Middle frontal gyrus (tissue), 1 donor: ENCODE measurements around the gene C11orf21.

Source experiments
- DNase-seq: peaks from one replicate; pipeline ENCODE4 v3.0.0-alpha.2; 2015; ENCODE audit warnings: low spot score; ENCODE audit errors: extremely low spot score

C11orf21 gene

GRCh38 chr11:2272228-2272945, 29.3 kb downstream of the C11orf21 start:
- no peak for DNase-seq

GRCh38 chr11:2271327-2272227, 30.1 kb downstream of the C11orf21 start:
- no peak for DNase-seq

- no peak for DNase-seq
Measured at GRCh38 chr11:2271077-2271326, 30.7 kb downstream of the C11orf21 start.

GRCh38 chr11:2270322-2271076, 31.2 kb downstream of the C11orf21 start, which contains the start of gene ASCL2:
TSS of gene ASCL2 (minus strand) at chr11:2270588. CDS start at chr11:2270332, 256 bp downstream.
- no peak for DNase-seq

- DNase-seq = no peak
Measured at GRCh38 chr11:2269601-2270321, 32.0 kb downstream of the C11orf21 start.

GRCh38 chr11:2268729-2269600, 32.8 kb downstream of the C11orf21 start:
- DNase-seq = no peak

GRCh38 chr11:2267851-2268728, 33.6 kb downstream of the C11orf21 start:
- no peak for DNase-seq

- DNase-seq = no peak
Measured at GRCh38 chr11:2267306-2267850, 34.3 kb downstream of the C11orf21 start.

- no peak for DNase-seq
Measured at GRCh38 chr11:2266586-2267305, 35.0 kb downstream of the C11orf21 start.

GRCh38 chr11:2265854-2266585, 35.7 kb downstream of the C11orf21 start:
- DNase-seq = no peak

GRCh38 chr11:2265396-2265795, 36.3 kb downstream of the C11orf21 start:
- DNase-seq = no peak

- DNase-seq = no peak
Measured at GRCh38 chr11:2264366-2265053, 37.2 kb downstream of the C11orf21 start.

GRCh38 chr11:2263724-2264360, 37.9 kb downstream of the C11orf21 start:
- DNase-seq = no peak

- no peak for DNase-seq
Measured at GRCh38 chr11:2263071-2263565, 38.6 kb downstream of the C11orf21 start.

- no peak for DNase-seq
Measured at GRCh38 chr11:2262301-2263070, 39.2 kb downstream of the C11orf21 start.
